NCI-H1092 (cell line): ENCODE measurements around the gene SWT1.

ENCODE experiments used
- DNase-seq: peaks from one replicate; lab custom pipeline; 2025; lab: John Stamatoyannopoulos, UW

SWT1 gene

DNA sequence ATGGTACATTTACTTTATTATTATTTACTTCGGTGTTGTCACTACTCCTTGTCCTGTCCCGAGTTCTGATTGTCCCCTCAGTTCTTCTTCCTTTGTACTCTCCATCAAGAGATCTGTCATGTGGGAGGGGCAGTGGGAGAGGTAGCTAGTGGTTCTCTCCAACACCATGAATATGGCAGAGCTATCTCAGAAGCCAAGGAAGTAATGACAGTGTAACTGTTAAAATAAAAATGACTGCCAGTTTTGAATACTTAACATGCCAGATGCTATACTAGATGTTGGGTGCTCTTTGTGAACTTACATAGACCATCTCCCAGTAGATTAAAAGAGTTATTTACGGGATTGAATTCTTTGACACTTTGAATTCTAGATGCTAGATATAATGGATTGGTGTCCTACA, 131.5 kb downstream of the SWT1 start:
- DNase-seq, result no peak

DNA sequence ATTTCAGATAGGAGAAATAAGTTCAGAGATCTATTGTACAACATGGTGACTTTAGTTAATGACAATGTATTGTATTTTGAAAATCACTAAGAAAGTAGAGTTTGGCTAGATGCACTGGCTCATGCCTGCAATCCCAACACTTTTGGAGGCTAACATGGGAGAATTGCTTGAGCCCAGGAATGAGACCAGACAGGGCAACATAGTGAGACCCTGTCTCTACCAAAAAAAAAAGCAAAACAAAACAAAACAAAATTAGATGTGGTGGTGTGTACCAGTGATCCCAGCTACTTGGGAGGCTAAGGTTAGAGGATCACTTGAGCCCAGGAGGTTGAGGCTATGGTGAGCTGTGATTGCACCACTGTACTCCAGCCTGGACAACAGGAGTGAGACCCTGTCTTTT, 132.9 kb downstream of the SWT1 start:
- DNase-seq, result no peak

DNA sequence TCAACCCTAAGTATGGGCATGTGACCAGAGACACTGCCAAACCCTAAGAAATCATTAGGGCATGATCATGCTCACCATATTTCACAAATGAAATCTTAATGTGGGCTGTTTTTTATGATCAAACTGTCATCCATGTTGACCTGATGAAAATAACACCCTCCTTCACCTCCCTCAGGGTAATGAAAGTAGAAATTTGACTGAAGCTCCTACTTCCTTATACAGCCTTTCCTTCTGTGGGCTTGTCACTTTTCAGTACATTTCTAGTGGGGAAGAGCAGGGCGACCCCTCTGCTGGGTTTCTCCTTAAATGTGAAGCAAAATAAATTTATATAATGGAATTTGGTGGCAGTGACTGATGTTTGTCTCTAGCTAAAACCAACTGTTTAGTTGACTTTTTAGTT, 134.2 kb downstream of the SWT1 start:
- DNase-seq, result no peak

DNA sequence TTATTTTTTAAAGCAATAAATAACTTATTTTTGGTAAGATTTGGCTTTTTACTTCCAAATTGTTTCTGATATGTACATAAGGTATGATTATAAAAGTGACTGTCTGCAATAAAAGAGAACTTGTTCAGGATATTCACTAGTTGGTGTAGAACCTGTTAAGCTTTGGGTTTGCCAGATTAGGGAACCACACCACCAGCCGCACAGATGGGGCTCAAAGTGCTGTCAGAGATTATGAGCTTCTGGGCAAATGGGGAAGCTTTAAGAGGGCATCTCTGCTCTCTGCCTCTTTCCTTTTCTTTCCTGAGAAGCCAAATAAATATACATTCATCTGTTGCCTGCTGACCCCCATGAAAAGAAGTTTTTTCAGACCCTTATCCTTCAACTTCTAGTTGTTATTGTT, 134.7 kb downstream of the SWT1 start:
- DNase-seq, result no peak

DNA sequence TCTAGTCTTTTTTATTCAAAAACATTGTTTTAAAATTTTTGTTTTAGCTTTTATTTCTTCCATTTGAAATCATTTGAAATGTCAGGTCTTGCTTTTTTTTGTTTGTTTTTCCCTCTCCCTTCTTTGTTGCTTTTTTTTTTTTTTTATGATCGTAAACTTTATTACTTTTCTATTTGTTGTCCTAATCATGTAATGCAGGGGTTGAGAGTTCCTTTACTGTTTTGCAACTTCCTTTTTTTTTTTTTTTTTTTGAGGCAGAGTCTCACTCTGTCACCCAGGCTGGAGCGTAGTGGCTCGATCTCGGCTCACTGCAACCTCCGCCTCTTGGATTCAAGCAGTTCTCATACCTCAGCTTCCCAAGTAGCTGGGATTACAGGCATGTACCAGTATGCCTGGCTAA, 135.3 kb downstream of the SWT1 start:
- DNase-seq, result no peak

DNA sequence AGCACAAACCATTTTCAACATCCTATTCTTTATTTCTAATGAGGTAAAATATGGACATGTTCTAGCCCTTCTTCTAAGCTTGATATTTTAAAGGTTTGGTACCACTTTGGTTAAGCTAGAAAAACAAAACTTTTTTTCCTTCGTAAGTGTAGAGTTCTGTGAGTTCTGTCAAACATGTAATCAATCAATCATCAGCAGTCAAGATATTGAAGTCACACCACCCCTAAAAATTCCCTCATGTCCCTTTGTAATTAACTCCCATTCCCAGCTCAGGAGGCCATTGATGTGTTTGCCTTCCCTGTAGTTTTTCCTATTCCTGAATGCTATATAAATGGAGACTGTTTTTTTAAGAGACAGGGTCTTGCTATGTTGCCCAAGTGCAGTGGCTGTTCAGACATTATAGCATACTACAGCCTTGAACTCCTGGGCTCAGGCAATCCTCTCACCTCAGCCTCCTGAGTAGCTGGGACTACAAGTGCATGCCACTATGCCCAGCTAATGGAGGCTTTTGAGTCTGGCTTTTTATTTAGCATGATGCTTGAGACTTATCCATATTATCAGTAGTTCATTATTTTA, 137.1 kb downstream of the SWT1 start:
- DNase-seq, result no peak

GRCh38 chr1:185295091-185295490, 138.1 kb downstream of the SWT1 start:
- DNase-seq, result no peak

GRCh38 chr1:185297982-185298381, 141.0 kb downstream of the SWT1 start:
- no peak for DNase-seq

- no peak for DNase-seq
Observed at GRCh38 chr1:185300152-185300551, 143.2 kb downstream of the SWT1 start.

DNA sequence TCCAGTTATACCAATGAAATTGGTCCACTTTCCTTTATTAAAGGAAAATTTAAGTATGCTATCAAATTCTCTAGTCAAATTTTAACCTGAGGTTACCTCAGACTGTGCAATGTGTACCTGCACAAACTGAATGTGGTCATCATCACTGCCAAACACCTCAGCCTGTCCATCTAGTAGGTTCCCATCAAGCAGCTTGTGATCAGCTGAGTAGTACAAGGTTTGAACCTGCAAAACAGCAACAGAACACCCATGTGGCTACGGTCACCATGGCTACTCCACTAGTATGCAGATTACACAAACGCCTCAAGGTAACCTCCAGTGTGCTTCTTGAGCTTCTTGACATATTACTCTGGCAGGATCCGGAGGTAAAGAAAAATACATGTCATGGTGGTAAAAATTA, 148.5 kb downstream of the SWT1 start:
- DNase-seq, result no peak

- DNase-seq, result no peak
Observed at GRCh38 chr1:185308126-185308525, 151.2 kb downstream of the SWT1 start.

GRCh38 chr1:185309566-185309965, 152.6 kb downstream of the SWT1 start:
- no peak for DNase-seq

DNA sequence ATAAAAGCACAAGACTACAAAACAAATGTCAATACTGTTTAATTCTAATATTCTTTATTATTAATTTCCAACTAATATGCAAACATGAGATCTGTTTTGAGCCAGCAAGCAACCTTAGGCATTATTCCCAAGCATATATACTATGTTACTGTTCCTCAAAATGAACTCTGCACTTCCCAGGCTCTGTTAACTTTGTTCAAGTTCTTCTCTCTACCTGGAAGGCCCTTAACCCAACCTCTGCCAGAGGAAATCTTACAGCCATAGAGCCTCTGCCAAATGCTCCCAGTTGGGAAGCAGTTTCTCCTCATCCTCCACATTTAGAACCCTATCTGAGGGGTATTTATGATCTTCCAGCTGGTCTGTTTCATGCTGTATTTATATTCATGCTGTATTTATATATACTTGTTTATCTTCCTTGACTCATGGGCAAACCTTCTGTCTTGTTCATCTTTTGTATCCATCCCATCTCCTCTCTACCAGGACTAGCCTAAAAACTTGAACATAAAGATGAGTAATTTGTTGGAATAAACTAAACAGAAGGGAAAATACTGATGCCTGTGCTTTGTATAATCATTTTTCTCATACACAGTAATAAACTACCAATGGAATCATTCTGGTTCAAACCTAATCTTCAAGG, 154.7 kb downstream of the SWT1 start:
- no peak for DNase-seq

GRCh38 chr1:185312361-185313138, 155.6 kb downstream of the SWT1 start:
- DNase-seq, result no peak

GRCh38 chr1:185314411-185314810, 157.4 kb downstream of the SWT1 start:
- no peak for DNase-seq

- peak; percentile 28 for DNase-seq
Observed at GRCh38 chr1:185315445-185316071, 158.6 kb downstream of the SWT1 start.

- peak; percentile 91 for DNase-seq
Observed at GRCh38 chr1:185316163-185317033, 159.4 kb downstream of the SWT1 start.

DNA sequence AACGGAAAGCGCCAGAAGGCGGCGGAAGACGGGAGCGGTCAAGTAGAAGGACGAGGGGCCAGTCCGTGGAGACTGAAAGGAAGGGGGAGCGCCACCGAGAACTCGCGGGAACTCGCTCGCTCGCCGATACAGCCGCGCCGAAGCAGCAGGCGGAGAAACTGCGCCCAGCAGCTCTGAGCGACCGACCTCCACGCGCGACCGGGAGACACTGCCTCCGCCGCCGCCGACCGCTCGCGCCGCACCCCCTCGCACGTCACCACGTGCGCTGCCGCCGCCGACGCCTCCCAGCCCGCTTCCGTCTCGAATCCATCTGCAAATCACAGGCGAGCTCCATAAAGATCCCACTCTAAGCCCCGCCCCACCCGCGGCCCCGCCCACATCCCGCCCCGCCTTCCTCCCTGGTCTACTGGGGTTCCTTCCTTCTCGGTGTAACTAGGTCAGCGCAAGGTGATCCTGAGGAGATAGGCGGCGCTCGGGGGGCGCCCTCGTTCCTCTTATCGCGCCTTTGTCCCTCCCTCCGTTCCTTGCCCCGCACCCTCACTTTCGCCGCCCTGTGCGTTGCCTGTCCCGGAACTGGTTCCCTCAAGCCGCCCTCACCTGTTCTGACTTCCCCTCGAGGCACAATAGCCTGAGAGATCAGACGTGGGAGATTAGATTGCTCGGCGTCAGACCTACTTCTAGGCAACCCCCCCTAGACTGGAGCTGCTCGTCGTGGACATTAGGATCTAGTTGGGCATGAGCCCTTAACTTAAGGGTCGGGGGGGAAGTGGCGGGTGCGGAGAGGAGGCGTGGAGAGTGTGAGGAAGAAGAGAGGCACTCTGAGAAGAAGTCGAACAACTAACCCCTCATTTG, 160.3 kb downstream of the SWT1 start, which contains the start of gene IVNS1ABP:
TSS of gene IVNS1ABP (minus strand) at position 210 of the 852 bp plus-strand sequence. CDS start 7,750 bp downstream, outside the sequence.
- DNase-seq, result peak; percentile 94

DNA sequence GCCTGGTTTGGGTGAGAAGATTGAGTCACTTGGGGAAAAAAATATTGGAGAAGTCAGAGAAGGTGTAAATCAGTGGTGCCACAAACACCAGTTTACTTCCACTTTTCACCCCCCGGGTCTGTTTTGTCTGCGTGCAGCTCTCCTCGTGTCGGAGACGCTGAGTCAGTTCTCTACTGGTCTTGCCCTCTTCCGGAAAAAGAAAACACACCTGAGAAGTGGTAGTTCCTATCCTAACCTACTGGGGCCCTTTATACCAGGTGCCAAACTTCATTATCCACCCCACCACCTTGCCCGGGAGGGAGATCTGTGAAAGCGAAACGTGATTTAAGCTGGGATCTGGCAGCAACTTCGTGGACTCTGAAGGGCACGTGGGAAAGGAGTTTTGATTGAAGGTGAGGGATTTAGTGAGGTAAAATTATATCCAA, 160.9 kb downstream of the SWT1 start:
- DNase-seq, result peak; percentile 53

DNA sequence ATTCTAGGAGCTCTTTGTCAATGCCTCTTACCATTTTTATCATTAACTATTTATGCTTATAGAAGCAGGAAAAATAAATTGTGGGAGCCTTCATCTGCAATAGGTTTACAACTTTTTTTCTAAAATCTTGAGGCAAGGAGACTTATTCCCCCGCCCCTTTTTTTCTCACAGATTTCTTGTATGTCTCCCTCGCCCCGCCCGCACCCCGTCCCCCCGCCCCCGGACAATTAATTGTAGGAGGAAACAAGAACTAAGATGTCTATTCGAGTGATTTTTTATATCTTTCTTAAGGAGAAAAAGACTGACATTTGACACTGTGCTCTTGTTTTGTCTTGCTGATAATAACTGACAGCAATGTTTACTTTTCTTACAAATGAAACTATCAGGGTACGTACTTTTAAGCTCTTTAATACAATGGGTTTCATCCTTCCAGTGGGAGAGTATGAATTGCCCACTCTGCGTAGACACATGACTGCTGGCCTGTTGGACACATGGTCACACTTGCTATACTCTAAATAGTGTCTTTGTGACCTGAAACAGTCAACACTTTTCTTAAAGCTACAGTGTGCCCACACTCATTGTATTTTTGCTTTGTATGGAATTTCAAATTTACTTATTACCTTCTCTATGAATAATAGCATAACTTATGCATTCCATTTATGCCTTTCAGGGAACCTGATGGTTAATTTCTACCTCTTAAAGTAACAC, 161.6 kb downstream of the SWT1 start:
- DNase-seq, result no peak
